Calu3 (cell line): ENCODE measurements around the gene COX6A2. TPM values are rescaled to one million over a fixed set of nuclear protein-coding genes. Genes with fewer than 3 reads are reported as not detected.

Source experiments
- BruUV-seq: library from RNA; stranded (reverse); fragments of 400-500 nt; replicated peaks from 2 replicates; lab custom pipeline; 2021; lab: Mats Ljungman, UMichigan
- CTCF ChIA-PET: fragments of 300-600 bp; sonication (Branson Sonifier 250); formaldehyde crosslinking; loops from one replicate; lab custom pipeline; 2022; ENCODE audit warnings: antibody characterized with exemption; lab: Charles Lee
- DNase-seq: peaks from one replicate; pipeline ENCODE4 v3.0.0; 2022
- H3K27ac Mint-ChIP-seq: one replicate; pipeline ENCODE4 v1.8.0; 2022; ENCODE audit warnings: mixed read lengths; ENCODE audit not compliant: unreplicated experiment
- H3K27me3 Mint-ChIP-seq: one replicate; pipeline ENCODE4 v1.8.0; 2022; ENCODE audit warnings: mixed read lengths; ENCODE audit not compliant: unreplicated experiment
- H3K36me3 Mint-ChIP-seq: one replicate; pipeline ENCODE4 v1.8.0; 2022; ENCODE audit warnings: mild to moderate bottlenecking, moderate library complexity, mixed read lengths; ENCODE audit not compliant: insufficient read depth, unreplicated experiment
- H3K4me1 Mint-ChIP-seq: one replicate; pipeline ENCODE4 v1.8.0; 2022; ENCODE audit warnings: mild to moderate bottlenecking, low read depth, mixed read lengths; ENCODE audit not compliant: unreplicated experiment
- H3K4me3 Mint-ChIP-seq: one replicate; pipeline ENCODE4 v1.8.0; 2022; ENCODE audit warnings: mild to moderate bottlenecking, low read depth, moderate library complexity, mixed read lengths; ENCODE audit not compliant: unreplicated experiment
- H3K9me3 Mint-ChIP-seq: one replicate; pipeline ENCODE4 v1.8.0; 2022; ENCODE audit warnings: low read depth, mixed read lengths; ENCODE audit not compliant: unreplicated experiment
- intact Hi-C: fragments of 100-400 bp; cut with micrococcal nuclease; formaldehyde crosslinking; loops from one replicate; pipeline ENCODE4 v1.10.0; 2022; ENCODE audit not compliant: unreplicated experiment
- total RNA-seq: library from RNA; stranded (reverse); gene quantifications from 2 replicates; pipeline ENCODE4 v1.2.3, GENCODE V29; 2022
- TF ChIP-seq, protein P1 (sequence below): fragments of 200-600 bp; IDR thresholded peaks from one replicate; pipeline ENCODE4 v1.8.0; 2022; ENCODE audit warnings: antibody characterized with exemption; ENCODE audit not compliant: unreplicated experiment

Gene COX6A2
- total RNA-seq, 1 experiment from 2014 or later = not detected

DNA sequence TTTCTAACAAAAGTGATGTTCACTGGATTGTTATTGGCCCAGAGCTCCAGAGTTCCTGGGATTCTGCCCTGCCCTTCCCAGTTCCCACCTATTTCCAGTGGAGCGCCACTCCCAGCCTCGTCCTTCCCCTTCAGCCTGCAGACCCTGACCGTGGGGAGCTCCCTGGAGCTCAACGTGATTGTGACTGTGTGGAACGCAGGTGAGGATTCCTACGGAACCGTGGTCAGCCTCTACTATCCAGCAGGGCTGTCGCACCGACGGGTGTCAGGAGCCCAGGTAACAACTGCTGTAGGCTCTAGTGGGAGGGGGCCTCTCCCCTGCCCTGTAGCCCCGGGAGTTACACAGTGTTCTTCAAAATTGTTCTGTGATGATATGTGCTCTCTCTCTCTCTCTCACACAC, 11.8 kb downstream of the COX6A2 start:
- no peak for DNase-seq
- H3K27ac Mint-ChIP-seq = no peak overlapping the region
- peaks cover 56% of the 10 kb centered on the region for H3K27me3 Mint-ChIP-seq
- TF ChIP-seq, protein P1, sequence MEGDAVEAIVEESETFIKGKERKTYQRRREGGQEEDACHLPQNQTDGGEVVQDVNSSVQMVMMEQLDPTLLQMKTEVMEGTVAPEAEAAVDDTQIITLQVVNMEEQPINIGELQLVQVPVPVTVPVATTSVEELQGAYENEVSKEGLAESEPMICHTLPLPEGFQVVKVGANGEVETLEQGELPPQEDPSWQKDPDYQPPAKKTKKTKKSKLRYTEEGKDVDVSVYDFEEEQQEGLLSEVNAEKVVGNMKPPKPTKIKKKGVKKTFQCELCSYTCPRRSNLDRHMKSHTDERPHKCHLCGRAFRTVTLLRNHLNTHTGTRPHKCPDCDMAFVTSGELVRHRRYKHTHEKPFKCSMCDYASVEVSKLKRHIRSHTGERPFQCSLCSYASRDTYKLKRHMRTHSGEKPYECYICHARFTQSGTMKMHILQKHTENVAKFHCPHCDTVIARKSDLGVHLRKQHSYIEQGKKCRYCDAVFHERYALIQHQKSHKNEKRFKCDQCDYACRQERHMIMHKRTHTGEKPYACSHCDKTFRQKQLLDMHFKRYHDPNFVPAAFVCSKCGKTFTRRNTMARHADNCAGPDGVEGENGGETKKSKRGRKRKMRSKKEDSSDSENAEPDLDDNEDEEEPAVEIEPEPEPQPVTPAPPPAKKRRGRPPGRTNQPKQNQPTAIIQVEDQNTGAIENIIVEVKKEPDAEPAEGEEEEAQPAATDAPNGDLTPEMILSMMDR = no peak
- no peaks in the 10 kb centered on the region for H3K4me1 Mint-ChIP-seq
- H3K36me3 Mint-ChIP-seq = no peaks in the 10 kb centered on the region
- no TSS peak for BruUV-seq
- no peaks in the 10 kb centered on the region for H3K9me3 Mint-ChIP-seq
- intact Hi-C loops = no loop called here
- no peak overlapping the region for H3K4me3 Mint-ChIP-seq
- CTCF ChIA-PET = no interaction called here

DNA sequence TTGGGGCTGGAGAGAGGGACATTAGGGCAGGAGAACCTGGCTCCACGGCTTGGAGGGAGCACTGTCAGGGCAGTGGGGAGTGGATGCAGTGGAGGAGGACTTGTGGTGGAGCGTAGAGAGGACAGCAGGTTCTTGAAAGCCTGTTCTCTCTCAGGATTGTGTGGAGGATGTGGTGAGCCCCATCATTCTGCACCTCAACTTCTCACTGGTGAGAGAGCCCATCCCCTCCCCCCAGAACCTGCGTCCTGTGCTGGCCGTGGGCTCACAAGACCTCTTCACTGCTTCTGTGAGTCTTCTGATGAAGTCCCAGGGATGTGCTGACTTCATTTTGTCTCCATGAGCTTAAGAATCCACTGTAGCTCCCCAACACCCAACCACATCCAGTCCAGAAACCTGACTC, 13.5 kb downstream of the COX6A2 start:
- BruUV-seq = no TSS peak
- no peak overlapping the region for H3K27ac Mint-ChIP-seq
- no peaks in the 10 kb centered on the region for H3K4me1 Mint-ChIP-seq
- H3K36me3 Mint-ChIP-seq = no peaks in the 10 kb centered on the region
- H3K9me3 Mint-ChIP-seq = no peaks in the 10 kb centered on the region
- CTCF ChIA-PET = no interaction called here
- peaks cover 66% of the 10 kb centered on the region for H3K27me3 Mint-ChIP-seq
- TF ChIP-seq, protein P1 = no peak
- no peak for DNase-seq
- no peak overlapping the region for H3K4me3 Mint-ChIP-seq
- intact Hi-C loops = no loop called here

DNA sequence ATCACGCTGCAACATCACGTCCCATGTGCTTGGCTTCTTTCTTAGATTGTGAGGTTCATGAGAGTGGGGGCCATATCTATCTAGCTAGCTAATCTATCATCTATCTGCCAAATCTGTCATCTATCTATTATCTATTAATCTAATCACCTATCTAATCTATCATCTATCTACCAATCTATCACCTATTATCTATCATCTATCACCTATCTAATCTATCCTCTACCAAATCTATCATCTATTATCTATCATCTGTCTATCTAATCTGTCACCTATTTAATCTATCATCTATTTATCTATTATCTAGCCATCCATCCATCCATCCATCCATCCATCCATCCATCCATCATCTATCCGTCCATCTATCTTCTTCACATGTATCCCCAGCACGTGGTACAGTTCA, 14.2 kb downstream of the COX6A2 start:
- no peak overlapping the region for H3K4me3 Mint-ChIP-seq
- CTCF ChIA-PET = no interaction called here
- H3K36me3 Mint-ChIP-seq = no peaks in the 10 kb centered on the region
- BruUV-seq = no TSS peak
- no peaks in the 10 kb centered on the region for H3K9me3 Mint-ChIP-seq
- DNase-seq = no peak
- no peaks in the 10 kb centered on the region for H3K4me1 Mint-ChIP-seq
- TF ChIP-seq, protein P1 = no peak
- intact Hi-C loops = no loop called here
- H3K27ac Mint-ChIP-seq = no peak overlapping the region
- H3K27me3 Mint-ChIP-seq = peaks cover 74% of the 10 kb centered on the region

DNA sequence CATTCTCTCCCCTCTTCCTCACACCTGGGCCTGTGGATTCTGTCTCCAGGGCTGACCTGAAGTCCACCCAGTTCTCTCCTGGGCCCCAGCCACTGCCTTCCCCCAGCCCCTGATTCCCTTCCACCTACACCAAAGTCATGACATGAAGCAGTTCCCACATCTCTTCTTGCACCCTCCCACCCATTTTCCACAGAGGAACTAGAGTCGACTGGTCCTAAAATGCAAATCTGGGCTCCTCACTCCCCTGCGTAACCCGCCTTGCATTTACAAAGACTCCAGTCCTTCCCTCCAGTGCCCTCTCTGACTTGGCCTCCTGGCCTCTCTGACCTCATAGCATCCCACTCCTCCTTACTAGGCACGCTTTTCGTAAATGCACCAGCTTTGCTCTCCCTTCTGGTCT, 14.8 kb downstream of the COX6A2 start:
- H3K4me1 Mint-ChIP-seq = no peaks in the 10 kb centered on the region
- H3K27me3 Mint-ChIP-seq = peaks cover 79% of the 10 kb centered on the region
- H3K27ac Mint-ChIP-seq = no peak overlapping the region
- no peak overlapping the region for H3K4me3 Mint-ChIP-seq
- CTCF ChIA-PET = no interaction called here
- TF ChIP-seq, protein P1 = no peak
- H3K36me3 Mint-ChIP-seq = no peaks in the 10 kb centered on the region
- BruUV-seq = no TSS peak
- H3K9me3 Mint-ChIP-seq = no peaks in the 10 kb centered on the region
- DNase-seq = no peak
- intact Hi-C loops = no loop called here
